BJ (cell line): ENCODE measurements around the gene SMCO2. TPM values are rescaled to one million over a fixed set of nuclear protein-coding genes. Genes with fewer than 3 reads are reported as not detected.

Experiments
- CTCF ChIA-PET: fragments of 350-600 bp; formaldehyde crosslinking; extraction: SDS; loops from one replicate; lab custom pipeline; 2021; ENCODE audit warnings: antibody characterized with exemption, inconsistent platforms; lab: Yijun Ruan, JAX
- POLR2A ChIA-PET: fragments of 300-600 bp; sonication (Branson Sonifier 250); formaldehyde crosslinking; extraction: SDS; loops from one replicate; lab custom pipeline; 2021; ENCODE audit warnings: antibody characterized with exemption; lab: Charles Lee
- DNase-seq: peaks from one replicate; pipeline ENCODE4 v3.0.0-alpha.2; 2011; ENCODE audit warnings: low read depth
- H3K27me3 ChIP-seq: 2 replicates; pipeline ENCODE4 v1.6.0; 2011; ENCODE audit warnings: low read length; ENCODE audit not compliant: control insufficient read depth, insufficient read depth
- H3K36me3 ChIP-seq: 2 replicates; pipeline ENCODE4 v1.5.1; 2011; ENCODE audit warnings: low read length; ENCODE audit not compliant: control insufficient read depth, insufficient read depth
- H3K4me3 ChIP-seq: 2 replicates; pipeline ENCODE4 v1.5.1; 2011; ENCODE audit warnings: low read depth, mild to moderate bottlenecking, control low read depth, low read length
- polyA plus RNA-seq: library from polyadenylated mRNA; depleted of rRNA; stranded (reverse); fragments of >200 nt; gene quantifications from 2 replicates; pipeline ENCODE4 v1.2.3, GENCODE V29; 2011
- TF ChIP-seq, protein P1 (sequence below): IDR thresholded peaks from 2 replicates; pipeline ENCODE4 v1.5.1; 2011; ENCODE audit warnings: low read depth, mild to moderate bottlenecking, control low read depth, inconsistent platforms, low read length, moderate library complexity; ENCODE audit not compliant: insufficient read depth

The SMCO2 gene
- polyA plus RNA-seq, 1 experiment, result 0.09 TPM

DNA sequence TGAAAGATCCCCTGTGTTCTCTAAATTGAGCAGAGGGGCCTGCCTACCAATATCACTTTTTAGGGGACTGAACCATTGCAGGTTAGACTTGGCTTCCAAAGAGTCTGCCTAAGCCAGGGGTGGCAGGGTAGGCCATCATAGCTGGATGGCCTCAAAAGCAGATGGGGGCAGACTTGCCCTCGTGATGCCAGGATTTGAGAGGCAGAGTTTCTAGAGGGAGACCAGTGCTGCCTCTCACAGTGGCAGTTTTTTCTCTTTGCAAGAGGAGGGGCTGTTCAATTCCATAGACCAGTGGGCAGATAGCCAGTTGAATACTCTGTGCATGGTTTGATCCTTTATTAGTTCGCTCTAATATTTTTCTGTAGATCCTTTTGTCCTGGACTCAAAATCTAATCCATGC lies 23.8 kb upstream of the SMCO2 start:
- ChIA-PET POLR2A (no interaction called here), CTCF (interaction anchor here (3.8 kb wide), 1 partner anchor 230 kb away, joined by 17 read pairs; no protein-coding TSS in a partner anchor)
- TF ChIP-seq, protein P1, sequence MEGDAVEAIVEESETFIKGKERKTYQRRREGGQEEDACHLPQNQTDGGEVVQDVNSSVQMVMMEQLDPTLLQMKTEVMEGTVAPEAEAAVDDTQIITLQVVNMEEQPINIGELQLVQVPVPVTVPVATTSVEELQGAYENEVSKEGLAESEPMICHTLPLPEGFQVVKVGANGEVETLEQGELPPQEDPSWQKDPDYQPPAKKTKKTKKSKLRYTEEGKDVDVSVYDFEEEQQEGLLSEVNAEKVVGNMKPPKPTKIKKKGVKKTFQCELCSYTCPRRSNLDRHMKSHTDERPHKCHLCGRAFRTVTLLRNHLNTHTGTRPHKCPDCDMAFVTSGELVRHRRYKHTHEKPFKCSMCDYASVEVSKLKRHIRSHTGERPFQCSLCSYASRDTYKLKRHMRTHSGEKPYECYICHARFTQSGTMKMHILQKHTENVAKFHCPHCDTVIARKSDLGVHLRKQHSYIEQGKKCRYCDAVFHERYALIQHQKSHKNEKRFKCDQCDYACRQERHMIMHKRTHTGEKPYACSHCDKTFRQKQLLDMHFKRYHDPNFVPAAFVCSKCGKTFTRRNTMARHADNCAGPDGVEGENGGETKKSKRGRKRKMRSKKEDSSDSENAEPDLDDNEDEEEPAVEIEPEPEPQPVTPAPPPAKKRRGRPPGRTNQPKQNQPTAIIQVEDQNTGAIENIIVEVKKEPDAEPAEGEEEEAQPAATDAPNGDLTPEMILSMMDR, result no peak
- no peaks in the 10 kb centered on the region; the same call in 1 of the 2 replicates for H3K36me3 ChIP-seq
- DNase-seq, result no peak
- no peaks in the 10 kb centered on the region for H3K27me3 ChIP-seq
- no peak overlapping the region for H3K4me3 ChIP-seq

DNA sequence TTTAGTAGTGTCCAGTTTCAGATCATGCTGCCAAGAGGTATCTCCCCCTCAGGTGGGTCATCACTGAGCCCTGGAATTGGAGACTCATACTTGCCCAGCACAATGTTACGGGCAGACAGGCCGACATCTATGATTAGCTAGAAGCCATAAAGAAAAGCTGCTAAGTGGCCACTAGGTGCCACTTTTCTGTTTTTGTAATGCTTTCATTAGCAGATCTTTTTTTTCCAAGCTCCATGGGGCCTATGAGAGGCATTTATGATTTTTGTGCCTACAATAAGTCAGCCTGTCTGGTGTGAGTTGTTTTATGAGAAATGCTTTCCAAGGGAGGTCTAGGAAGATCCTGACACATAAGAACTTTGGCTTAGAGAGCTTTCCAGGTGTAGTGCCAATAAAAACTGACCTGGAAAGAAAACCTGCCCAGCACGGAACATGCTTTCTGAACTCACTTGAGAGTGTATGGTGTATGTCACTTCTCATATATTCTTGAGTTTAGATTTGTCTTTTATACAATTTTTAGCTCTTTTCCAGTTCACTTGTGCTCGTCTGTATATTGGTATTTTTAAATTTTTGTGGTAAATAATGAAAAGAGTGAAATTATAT lies 21.8 kb upstream of the SMCO2 start:
- H3K4me3 ChIP-seq, result no peak overlapping the region
- CTCF ChIA-PET, result interaction anchor here (0.6 to 3.8 kb wide), 17 partner anchors 8 to 236 kb away, joined by 3 to 17 read pairs (median 4); partner anchors contain the start of gene PPFIBP1
- H3K36me3 ChIP-seq, result no peaks in the 10 kb centered on the region; the same call in 1 of the 2 replicates
- DNase-seq, result no peak
- POLR2A ChIA-PET, result interaction anchor here (0.9 kb wide), 1 partner anchor 8 kb away, joined by 4 read pairs; no protein-coding TSS in a partner anchor
- H3K27me3 ChIP-seq, result no peaks in the 10 kb centered on the region
- TF ChIP-seq, protein P1, result peak; percentile 61

DNA sequence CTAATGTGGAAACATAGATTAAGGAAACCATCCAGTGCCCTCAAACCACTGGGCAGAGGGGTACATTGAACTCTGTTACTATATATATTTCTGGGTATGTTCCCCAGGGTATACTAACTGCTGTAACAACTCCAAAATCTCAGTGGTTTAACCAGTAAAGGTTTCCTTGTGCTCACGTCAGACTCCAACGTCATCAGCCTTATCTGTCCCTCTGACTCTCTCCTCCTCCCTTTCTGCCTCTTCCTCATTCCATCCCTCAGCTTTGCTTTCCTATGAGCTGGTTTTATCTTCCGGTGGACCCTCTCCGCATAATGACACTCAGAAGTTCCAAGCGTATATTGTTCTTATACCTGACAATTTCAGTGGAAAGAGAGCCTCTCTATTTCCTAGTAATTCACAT lies 21.2 kb upstream of the SMCO2 start:
- Histone ChIP-seq H3K27me3 (no peaks in the 10 kb centered on the region), H3K4me3 (no peak overlapping the region), H3K36me3 (no peaks in the 10 kb centered on the region; the same call in 1 of the 2 replicates)
- ChIA-PET POLR2A (no interaction called here), CTCF (interaction anchor here (0.6 to 3.8 kb wide), 15 partner anchors 8 to 235 kb away, joined by 3 to 17 read pairs (median 4); partner anchors contain the start of gene PPFIBP1)
- no peak for DNase-seq
- TF ChIP-seq, protein P1, result no peak

DNA sequence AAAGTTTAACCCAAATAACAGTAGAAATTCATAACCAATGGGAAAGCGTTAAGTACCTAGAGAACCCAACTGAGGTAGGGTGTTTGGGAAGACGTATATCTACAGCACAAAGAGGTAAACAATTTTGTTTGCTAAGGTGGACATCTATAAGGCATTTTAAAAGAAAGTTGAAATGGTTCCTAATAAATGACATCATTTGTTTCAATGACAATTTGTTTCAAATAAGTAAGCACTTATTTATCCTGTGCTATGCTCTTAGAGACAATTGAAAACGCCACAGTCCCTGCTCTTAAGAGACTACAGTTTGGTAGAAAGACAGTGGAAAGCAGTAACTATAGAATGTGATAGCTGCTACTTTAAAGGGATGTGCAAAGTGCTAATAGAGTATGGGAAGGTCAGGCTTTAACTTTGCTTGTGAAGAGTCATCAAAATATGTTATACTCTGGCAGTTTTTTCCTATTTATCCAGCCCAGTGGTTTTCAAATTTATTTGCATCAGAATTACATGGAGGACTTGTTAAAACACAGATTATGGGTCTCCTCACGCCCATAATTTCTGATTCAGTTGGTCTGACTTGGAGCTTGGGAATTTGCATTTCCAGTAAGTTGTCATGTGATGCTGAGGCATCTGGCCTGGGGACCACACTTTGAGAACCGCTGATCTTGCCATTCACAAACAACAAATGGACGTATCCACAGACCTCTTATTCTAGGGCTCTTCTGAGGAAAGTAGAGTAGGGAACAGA lies 19.6 kb upstream of the SMCO2 start:
- CTCF ChIA-PET, result interaction anchor here (0.6 to 2.5 kb wide), 3 partner anchors 8 to 99 kb away, joined by 3 to 12 read pairs (median 3); no protein-coding TSS in a partner anchor
- DNase-seq, result no peak

More for the DNA sequence above, 19.6 kb upstream of the SMCO2 start:
- H3K4me3 ChIP-seq, result no peak overlapping the region
- TF ChIP-seq, protein P1, result no peak
- H3K36me3 ChIP-seq, result no peaks in the 10 kb centered on the region; the same call in 1 of the 2 replicates
- POLR2A ChIA-PET, result interaction anchor here (0.6 kb wide), 1 partner anchor 226 kb away, joined by 4 read pairs; no protein-coding TSS in a partner anchor
- no peaks in the 10 kb centered on the region for H3K27me3 ChIP-seq
